VCaP (cell line): ENCODE results near the gene CIC.

Experiments used
- H3K27ac ChIP-seq: fragments of 450-650 bp; 2 replicates; pipeline ENCODE4 v1.5.1; 2017
- TF ChIP-seq, protein P1 (sequence below): fragments of 450-650 bp; conservative IDR thresholded peaks from 2 replicates; pipeline ENCODE4 v1.5.1; 2017; ENCODE audit warnings: mild to moderate bottlenecking, moderate library complexity

CIC gene

GRCh38 chr19:42267644-42268141 lies 1.4 kb upstream of the CIC start:
- TF ChIP-seq, protein P1, sequence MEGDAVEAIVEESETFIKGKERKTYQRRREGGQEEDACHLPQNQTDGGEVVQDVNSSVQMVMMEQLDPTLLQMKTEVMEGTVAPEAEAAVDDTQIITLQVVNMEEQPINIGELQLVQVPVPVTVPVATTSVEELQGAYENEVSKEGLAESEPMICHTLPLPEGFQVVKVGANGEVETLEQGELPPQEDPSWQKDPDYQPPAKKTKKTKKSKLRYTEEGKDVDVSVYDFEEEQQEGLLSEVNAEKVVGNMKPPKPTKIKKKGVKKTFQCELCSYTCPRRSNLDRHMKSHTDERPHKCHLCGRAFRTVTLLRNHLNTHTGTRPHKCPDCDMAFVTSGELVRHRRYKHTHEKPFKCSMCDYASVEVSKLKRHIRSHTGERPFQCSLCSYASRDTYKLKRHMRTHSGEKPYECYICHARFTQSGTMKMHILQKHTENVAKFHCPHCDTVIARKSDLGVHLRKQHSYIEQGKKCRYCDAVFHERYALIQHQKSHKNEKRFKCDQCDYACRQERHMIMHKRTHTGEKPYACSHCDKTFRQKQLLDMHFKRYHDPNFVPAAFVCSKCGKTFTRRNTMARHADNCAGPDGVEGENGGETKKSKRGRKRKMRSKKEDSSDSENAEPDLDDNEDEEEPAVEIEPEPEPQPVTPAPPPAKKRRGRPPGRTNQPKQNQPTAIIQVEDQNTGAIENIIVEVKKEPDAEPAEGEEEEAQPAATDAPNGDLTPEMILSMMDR: no peak
- peak overlapping the region; percentile 98 for H3K27ac ChIP-seq

GRCh38 chr19:42268142-42268703 lies 829 bp upstream of the CIC start:
- peak overlapping the region; percentile 98 for H3K27ac ChIP-seq
- TF ChIP-seq, protein P1: no peak

GRCh38 chr19:42269478-42270345 lies 660 bp downstream of the CIC start:
- TF ChIP-seq, protein P1: no peak
- H3K27ac ChIP-seq: peak overlapping the region; percentile 98

GRCh38 chr19:42270346-42271044 lies 1.4 kb downstream of the CIC start:
- peak overlapping the region; percentile 98 for H3K27ac ChIP-seq
- TF ChIP-seq, protein P1: no peak

GRCh38 chr19:42271045-42271419 lies 2.0 kb downstream of the CIC start:
- peak overlapping the region; percentile 98 for H3K27ac ChIP-seq
- TF ChIP-seq, protein P1: no peak

DNA sequence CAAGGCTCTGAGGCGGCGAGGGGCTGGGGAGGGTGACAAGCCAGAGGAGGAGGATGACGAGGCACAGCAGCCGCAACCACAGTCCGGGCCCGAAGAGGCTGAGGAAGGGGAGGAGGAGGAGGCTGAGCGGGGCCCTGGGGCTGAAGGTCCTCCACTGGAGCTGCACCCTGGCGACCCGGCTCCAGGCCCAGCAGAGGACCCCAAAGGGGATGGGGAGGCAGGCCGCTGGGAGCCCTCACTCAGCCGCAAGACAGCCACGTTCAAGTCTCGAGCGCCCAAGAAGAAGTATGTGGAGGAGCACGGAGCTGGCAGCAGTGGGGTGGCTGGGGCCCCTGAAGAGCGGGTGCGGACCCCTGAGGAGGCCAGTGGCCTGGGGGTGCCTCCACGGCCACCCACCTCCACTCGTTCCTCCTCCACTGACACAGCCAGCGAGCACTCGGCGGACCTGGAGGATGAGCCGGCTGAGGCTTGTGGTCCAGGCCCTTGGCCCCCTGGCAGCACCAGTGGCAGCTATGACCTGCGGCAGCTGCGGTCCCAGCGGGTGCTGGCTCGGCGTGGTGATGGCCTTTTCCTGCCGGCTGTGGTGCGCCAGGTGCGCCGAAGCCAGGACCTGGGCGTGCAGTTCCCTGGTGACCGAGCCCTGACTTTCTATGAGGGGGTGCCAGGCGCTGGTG lies 2.9 kb downstream of the CIC start:
- TF ChIP-seq, protein P1: no peak
- no peak overlapping the region; the same call in 1 of the 2 replicates for H3K27ac ChIP-seq
